Measurements from ENCODE around the gene SPRED1. TPM values are rescaled to one million over a fixed set of nuclear protein-coding genes. Genes with fewer than 3 reads are reported as not detected.

SPRED1 gene
- total RNA-seq, 1 experiment from 2014 or later = 29.6 TPM

- no peak for TF ChIP-seq REST (IDR thresholded peaks at IDR 0.05; ENCODE audit: insufficient read depth in 1 of 2, low read depth in 2 of 2, low read length in 1 of 2)
- TF ChIP-seq POLR2AphosphoS5 (IDR thresholded peaks at IDR 0.05; ENCODE audit: low read depth, low read length) = no peak
- TF ChIP-seq TCF7L2 (IDR thresholded peaks at IDR 0.05; ENCODE audit: low read depth, low read length) = no peak
- no peak for TF ChIP-seq CTCF (IDR thresholded peaks at IDR 0.05)
- TF ChIP-seq SIN3A (IDR thresholded peaks at IDR 0.05; ENCODE audit: borderline replicate concordance, insufficient read depth, low read depth, low read length) = no peak
- CTCF ChIA-PET = no interaction called here
- intact Hi-C loops (cut with micrococcal nuclease; ENCODE audit: unreplicated experiment) (no loop called here), in situ Hi-C loops (cut with HindIII; ENCODE audit: low pct_unique_long_range_greater_than_20kb, low sequenced_read_pairs) (no loop called here)
- no peak overlapping the region for H3K27ac ChIP-seq (ENCODE audit: low read length)
- no peaks in the 10 kb centered on the region for H3K9me3 ChIP-seq (ENCODE audit: control insufficient read depth, insufficient read depth, low read depth, low read length)
- no TSS peak for BruUV-seq (replicated peaks)
- no peak for DNase-seq (ENCODE audit: low read depth, low spot score)
- no peak overlapping the region for H3K4me3 ChIP-seq (ENCODE audit: low read depth in 2 of 2, low read length in 2 of 2)
- no peaks in the 10 kb centered on the region for H3K27me3 ChIP-seq (ENCODE audit: control insufficient read depth, insufficient read depth, low read length)
- H3K4me1 ChIP-seq (ENCODE audit: control insufficient read depth, insufficient read depth, low read length) = no peaks in the 10 kb centered on the region
- POLR2A ChIA-PET = no interaction called here
- ATAC-seq = no peak
- H3K36me3 ChIP-seq (ENCODE audit: control insufficient read depth, insufficient read depth, low read length) = no peaks in the 10 kb centered on the region; the same call in 1 of the 2 replicates
Measured at GRCh38 chr15:38316311-38316710, 63.7 kb downstream of the SPRED1 start.

DNA sequence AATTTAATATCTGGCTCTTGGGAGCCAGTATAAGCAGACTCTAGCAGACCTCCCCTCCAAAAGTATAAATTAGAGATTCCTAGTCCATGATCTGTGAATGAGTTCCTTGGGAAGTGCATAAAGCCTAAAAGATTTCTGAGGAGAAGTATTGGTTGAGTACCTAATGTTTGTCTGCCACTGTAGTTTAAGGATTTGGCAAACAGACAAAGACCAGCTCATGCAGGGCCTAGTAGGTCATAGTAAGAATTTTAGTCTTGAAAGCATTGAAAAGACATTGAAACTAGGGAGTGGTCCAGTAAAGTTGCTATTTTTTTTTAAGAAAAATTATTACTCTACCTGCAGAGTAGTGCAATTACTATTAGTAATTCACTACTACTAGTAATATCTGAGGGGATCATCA, 67.5 kb downstream of the SPRED1 start:
- in situ Hi-C loops (cut with HindIII; ENCODE audit: low pct_unique_long_range_greater_than_20kb, low sequenced_read_pairs) (no loop called here), intact Hi-C loops (cut with micrococcal nuclease; ENCODE audit: unreplicated experiment) (no loop called here)
- ChIA-PET CTCF (no interaction called here), POLR2A (no interaction called here)
- DNase-seq (ENCODE audit: low read depth, low spot score) (no peak), ATAC-seq (no peak)
- H3K27me3 ChIP-seq (ENCODE audit: control insufficient read depth, insufficient read depth, low read length) = no peaks in the 10 kb centered on the region
- BruUV-seq (replicated peaks) = no TSS peak
- TF ChIP-seq REST (IDR thresholded peaks at IDR 0.05; ENCODE audit: insufficient read depth in 1 of 2, low read depth in 2 of 2, low read length in 1 of 2) (no peak), CTCF (IDR thresholded peaks at IDR 0.05) (no peak), SIN3A (IDR thresholded peaks at IDR 0.05; ENCODE audit: borderline replicate concordance, insufficient read depth, low read depth, low read length) (no peak), POLR2AphosphoS5 (IDR thresholded peaks at IDR 0.05; ENCODE audit: low read depth, low read length) (no peak), TCF7L2 (IDR thresholded peaks at IDR 0.05; ENCODE audit: low read depth, low read length) (no peak)
- no peak overlapping the region for H3K27ac ChIP-seq (ENCODE audit: low read length)
- no peak overlapping the region for H3K4me3 ChIP-seq (ENCODE audit: low read depth in 2 of 2, low read length in 2 of 2)
- H3K4me1 ChIP-seq (ENCODE audit: control insufficient read depth, insufficient read depth, low read length) = no peaks in the 10 kb centered on the region
- peaks cover 2% of the 10 kb centered on the region; the same call in 1 of the 2 replicates for H3K36me3 ChIP-seq (ENCODE audit: control insufficient read depth, insufficient read depth, low read length)
- no peaks in the 10 kb centered on the region for H3K9me3 ChIP-seq (ENCODE audit: control insufficient read depth, insufficient read depth, low read depth, low read length)

Data from Panc1 (cell line).